ENCODE measurements around the gene MOB3B.

DNA sequence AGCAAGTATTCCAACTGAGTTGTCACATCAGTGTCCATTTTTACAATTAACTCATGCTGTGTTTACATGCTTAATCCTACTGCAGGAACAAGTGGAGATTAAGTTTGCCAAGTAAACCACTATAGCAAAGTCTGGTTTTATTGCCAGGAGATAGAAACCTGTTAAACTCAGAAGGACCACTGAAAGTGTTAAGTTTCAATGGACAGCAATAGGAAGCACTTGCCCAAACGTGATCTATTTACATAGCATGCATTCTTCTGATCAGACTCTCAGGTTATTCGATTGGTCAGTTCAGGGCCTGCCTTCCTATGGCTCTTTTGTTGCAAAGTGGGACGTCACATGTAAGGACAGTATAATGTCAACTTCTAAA lies 33.5 kb downstream of the MOB3B start:
- TF ChIP-seq CTCF (IDR thresholded peaks at IDR 0.05) (no peak), POLR2A (IDR thresholded peaks at IDR 0.05) (no peak)
